ENCODE results near the gene NUCB1.
A peak's percentile ranks its signal among the peaks of the same experiment; 100 is the strongest.
"Not testable (repeated sequence)": the region's sequence is repeated elsewhere in the genome, so short reads cannot be mapped to it uniquely, and the experiment has no call there.

NUCB1 gene

DNA sequence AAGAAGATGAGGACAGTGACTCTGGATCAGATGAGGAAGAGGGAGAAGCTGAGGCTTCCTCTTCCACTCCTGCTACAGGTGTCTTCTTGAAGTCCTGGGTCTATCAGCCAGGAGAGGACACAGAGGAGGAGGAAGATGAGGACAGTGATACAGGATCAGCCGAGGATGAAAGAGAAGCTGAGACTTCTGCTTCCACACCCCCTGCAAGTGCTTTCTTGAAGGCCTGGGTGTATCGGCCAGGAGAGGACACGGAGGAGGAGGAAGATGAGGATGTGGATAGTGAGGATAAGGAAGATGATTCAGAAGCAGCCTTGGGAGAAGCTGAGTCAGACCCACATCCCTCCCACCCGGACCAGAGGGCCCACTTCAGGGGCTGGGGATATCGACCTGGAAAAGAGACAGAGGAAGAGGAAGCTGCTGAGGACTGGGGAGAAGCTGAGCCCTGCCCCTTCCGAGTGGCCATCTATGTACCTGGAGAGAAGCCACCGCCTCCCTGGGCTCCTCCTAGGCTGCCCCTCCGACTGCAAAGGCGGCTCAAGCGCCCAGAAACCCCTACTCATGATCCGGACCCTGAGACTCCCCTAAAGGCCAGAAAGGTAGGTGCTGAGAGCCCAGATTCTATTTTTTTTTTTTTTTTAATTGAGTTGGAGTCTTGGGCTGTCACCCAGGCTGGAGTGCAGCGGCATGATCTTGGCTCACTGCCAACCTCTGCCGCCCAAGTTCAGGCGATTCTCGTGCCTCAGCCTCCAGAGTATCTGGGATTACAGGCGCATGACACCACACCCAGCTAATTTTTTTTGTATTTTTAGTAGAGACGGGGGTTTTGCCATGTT is 25.6 kb upstream of the NUCB1 start:
- TF ChIP-seq, protein P1, sequence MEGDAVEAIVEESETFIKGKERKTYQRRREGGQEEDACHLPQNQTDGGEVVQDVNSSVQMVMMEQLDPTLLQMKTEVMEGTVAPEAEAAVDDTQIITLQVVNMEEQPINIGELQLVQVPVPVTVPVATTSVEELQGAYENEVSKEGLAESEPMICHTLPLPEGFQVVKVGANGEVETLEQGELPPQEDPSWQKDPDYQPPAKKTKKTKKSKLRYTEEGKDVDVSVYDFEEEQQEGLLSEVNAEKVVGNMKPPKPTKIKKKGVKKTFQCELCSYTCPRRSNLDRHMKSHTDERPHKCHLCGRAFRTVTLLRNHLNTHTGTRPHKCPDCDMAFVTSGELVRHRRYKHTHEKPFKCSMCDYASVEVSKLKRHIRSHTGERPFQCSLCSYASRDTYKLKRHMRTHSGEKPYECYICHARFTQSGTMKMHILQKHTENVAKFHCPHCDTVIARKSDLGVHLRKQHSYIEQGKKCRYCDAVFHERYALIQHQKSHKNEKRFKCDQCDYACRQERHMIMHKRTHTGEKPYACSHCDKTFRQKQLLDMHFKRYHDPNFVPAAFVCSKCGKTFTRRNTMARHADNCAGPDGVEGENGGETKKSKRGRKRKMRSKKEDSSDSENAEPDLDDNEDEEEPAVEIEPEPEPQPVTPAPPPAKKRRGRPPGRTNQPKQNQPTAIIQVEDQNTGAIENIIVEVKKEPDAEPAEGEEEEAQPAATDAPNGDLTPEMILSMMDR (conservative IDR thresholded peaks at IDR 0.05; ENCODE audit: control insufficient read depth, insufficient read depth, low read depth, low read length) = no peak
- peak; percentile 87 for DNase-seq (ENCODE audit: low read depth)
- H3K4me3 ChIP-seq (ENCODE audit: control insufficient read depth, low read depth, low read length) = peak overlapping the region; percentile 91

DNA sequence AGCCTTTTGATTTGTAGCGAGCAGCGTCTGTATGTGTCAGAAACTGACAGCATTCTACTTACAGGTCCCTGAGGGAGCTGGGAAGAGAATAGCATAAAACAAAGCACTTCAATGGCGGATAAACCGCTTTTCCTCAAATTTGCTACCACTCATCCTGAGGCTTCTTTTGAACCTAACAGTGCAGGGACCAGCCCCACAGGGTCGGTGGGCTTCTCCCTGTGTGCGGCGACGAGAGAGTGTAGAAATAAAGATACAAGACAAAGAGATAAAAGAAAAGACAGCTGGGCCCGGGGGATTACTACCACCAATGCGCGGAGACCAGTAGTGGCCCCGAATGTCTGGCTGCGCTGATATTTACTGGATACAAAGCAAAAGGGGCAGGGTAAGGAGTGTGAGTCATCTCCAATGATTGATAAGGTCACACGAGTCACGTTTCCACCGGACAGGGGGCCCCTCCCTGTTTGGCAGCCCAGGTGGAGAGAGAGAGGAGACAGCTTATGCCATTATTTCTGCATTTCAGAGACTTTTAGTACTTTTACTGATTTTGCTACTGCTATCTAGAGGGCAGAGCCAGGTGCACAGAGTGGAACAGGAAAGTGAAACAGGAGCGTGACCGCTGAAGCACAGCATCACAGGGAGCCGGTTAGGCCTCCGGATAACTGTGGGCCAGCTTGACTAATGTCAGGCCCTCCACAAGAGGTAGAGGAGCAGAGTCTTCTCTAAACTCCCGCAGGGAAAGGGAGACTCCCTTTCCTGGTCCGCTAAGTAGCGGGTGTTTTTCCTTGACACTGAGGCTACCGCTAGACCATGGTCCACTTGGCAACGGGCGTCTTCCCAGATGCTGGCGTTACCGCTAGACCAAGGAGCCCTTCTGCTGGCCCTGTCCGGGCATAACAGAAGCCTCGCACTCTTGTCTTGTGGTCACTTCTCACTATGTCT is 23.8 kb upstream of the NUCB1 start:
- peak overlapping the region; percentile 91 for H3K4me3 ChIP-seq (ENCODE audit: control insufficient read depth, low read depth, low read length)

DNA sequence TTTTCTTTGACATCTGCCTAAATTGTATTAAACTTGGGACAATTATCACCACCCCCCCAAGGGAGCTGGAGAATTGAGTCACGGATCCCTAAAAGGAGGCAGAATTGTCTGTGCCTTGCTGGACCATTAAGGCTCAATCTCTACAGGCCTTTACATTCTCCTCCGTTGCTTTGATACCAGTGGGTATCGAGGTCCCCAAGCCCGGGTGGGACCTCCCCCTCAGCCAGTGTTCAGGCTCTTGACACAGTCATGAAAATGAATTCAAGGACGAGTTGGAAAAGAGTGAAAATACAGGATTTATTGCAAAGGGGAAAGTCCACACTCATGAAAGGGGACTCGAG is 22.3 kb upstream of the NUCB1 start:
- no peak overlapping the region for H3K4me3 ChIP-seq (ENCODE audit: control insufficient read depth, low read depth, low read length)
- TF ChIP-seq, protein P1 (conservative IDR thresholded peaks at IDR 0.05; ENCODE audit: control insufficient read depth, insufficient read depth, low read depth, low read length) = no peak
- DNase-seq (ENCODE audit: low read depth) = no peak

More for the DNA sequence above, 23.8 kb upstream of the NUCB1 start:
- DNase-seq (ENCODE audit: low read depth) = peak; percentile 48

DNA sequence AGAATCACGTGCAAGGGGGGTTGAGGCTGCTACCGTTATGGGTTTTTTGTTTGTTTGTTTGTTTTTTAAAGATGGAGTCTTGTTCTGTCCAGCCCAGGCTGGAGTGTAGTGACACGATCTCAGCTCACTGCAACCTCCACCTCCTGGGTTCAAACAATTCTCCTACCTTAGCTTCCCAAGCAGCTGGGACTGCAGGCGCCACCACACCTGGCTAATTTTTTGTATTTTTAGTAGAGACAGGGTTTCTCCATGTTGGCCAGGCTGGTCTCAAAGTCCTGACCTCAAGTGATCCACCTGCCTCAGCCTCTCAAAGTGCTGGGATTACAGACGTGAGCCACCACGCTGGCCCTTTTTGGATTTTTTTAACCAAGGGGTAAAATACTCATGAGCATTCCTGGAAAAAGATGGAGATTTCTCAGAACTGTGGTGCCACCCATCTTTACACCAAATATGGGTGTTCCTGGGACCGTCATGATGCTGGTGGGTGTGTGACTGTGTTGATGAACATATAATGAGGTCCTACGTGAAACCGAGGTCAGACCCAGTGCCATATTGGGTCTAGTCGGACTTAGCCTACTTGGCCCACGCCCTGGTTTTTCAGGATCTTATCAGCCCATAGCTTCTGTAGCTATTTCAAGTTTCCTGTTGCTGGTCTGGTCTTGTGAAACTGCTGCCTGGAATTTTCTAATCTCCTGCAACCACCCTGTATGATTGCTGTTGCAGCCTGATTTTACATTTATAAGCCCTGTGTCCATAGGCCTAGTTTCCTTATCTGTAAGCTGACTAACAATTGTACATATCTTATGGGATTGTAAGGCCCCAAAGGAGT is 21.7 kb upstream of the NUCB1 start:
- no peak overlapping the region for H3K4me3 ChIP-seq (ENCODE audit: control insufficient read depth, low read depth, low read length)
- DNase-seq (ENCODE audit: low read depth) = no peak
- TF ChIP-seq, protein P1 (conservative IDR thresholded peaks at IDR 0.05; ENCODE audit: control insufficient read depth, insufficient read depth, low read depth, low read length) = no peak

DNA sequence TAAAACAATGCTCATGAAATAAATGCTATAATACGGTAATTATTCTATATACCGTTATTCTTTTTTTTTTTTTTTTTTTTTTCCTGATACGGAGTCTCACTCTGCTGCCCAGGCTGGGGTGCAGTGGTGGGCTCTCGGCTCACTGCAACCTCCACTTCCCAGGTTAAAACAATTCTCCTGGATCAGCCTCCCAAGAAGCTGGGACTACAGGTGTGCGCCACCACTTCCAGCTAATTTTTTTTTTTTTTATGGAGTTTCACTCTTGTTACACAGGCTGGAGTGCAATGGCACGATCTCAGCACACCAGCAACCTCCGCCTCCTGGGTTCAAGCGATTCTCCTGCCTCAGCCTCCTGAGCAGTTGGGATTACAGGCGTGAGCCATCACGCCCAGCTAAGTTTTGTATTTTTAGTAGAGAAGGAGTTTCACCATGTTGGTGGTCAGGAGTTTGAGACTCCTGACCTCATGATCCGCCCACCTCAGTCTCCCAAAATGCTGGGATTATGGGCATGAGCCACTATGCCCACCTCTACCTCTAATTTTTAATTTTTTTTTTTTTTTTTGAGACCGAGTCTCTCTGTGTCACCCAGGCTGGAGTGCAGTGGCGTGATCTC is 21.0 kb upstream of the NUCB1 start:
- no peak overlapping the region for H3K4me3 ChIP-seq (ENCODE audit: control insufficient read depth, low read depth, low read length)
- TF ChIP-seq, protein P1 (conservative IDR thresholded peaks at IDR 0.05; ENCODE audit: control insufficient read depth, insufficient read depth, low read depth, low read length) = no peak
- DNase-seq (ENCODE audit: low read depth) = no peak

DNA sequence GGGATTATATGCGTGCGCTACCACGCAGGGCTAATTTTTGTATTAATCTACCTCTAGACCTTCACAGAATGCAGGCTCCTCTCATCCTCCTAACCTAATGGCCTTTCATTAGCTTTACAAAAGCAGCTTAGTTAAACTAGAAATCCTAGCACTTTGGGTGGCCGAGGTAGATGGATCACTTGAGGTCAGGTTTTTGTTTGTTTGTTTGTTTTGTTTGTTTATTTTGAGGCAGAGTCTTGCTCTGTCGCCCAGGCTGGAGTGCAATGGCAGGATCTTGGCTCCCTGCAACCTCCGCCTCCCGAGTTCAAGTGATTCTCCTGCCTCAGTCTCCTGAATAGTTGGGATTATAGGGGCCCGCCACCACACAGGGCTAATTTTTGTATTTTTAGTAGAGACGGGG is 20.4 kb upstream of the NUCB1 start:
- not testable (repeated sequence) for DNase-seq (ENCODE audit: low read depth); H3K4me3 ChIP-seq (ENCODE audit: control insufficient read depth, low read depth, low read length)
